Endothelial cell of umbilical vein (primary cell): Measurements from ENCODE around the gene SERPINB7. TPM values are rescaled to one million over a fixed set of nuclear protein-coding genes. Genes with fewer than 3 reads are reported as not detected.

Source experiments
- BruUV-seq: library from RNA; stranded (reverse); fragments of 400-500 nt; replicated peaks from 2 replicates; lab custom pipeline; 2021; lab: Mats Ljungman, UMichigan
- CTCF ChIA-PET: fragments of 300-600, 350-600 bp; sonication (Branson Sonifier 250); formaldehyde crosslinking; loops from one replicate; lab custom pipeline; 2021; ENCODE audit warnings: antibody characterized with exemption, inconsistent platforms; lab: Charles Lee
- POLR2A ChIA-PET: fragments of 300-600, 350-600 bp; sonication (Branson Sonifier 250); formaldehyde crosslinking; loops from one replicate; lab custom pipeline; 2021; ENCODE audit warnings: antibody characterized with exemption, inconsistent platforms; lab: Charles Lee
- DNase-seq: peaks from one replicate; pipeline ENCODE4 v3.0.0-alpha.2; 2011; ENCODE audit warnings: low read depth, low spot score
- FAIRE-seq: peaks from 2 replicates; lab custom pipeline; 2011; peaks lifted over from hg19 to GRCh38; lab: Jason Lieb, UNC
- H2AFZ ChIP-seq: 2 replicates; pipeline ENCODE4 v1.6.0; 2012; ENCODE audit warnings: low read depth, low read length, control low read depth, inconsistent platforms
- H3K27ac ChIP-seq: 2 replicates; pipeline ENCODE4 v1.5.1; 2011; ENCODE audit warnings: low read depth, mild to moderate bottlenecking, control low read depth, low read length, moderate library complexity; ENCODE audit not compliant: insufficient read depth
- H3K27me3 ChIP-seq, 2 experiments: 2 replicates each; pipeline versions ENCODE4 v1.6.0 to v1.6.1; 2011; ENCODE audit warnings: low read length in 2 of 2, mixed read lengths in 1 of 2; ENCODE audit not compliant: control insufficient read depth in 2 of 2, insufficient read depth in 2 of 2
- H3K36me3 ChIP-seq, 2 experiments: 2 replicates in 1 of 2; 3 replicates in 1 of 2; pipeline ENCODE4 v1.5.1; 2011; ENCODE audit warnings: low read length in 2 of 2, mild to moderate bottlenecking in 1 of 2, moderate library complexity in 1 of 2; ENCODE audit not compliant: control insufficient read depth in 2 of 2, insufficient read depth in 2 of 2; ENCODE audit errors: extremely low read depth in 1 of 2
- H3K4me1 ChIP-seq: 3 replicates; pipeline ENCODE4 v1.5.1; 2011; ENCODE audit warnings: mild to moderate bottlenecking, low read length; ENCODE audit not compliant: control insufficient read depth, insufficient read depth; ENCODE audit errors: extremely low read depth
- H3K4me2 ChIP-seq: 2 replicates; pipeline ENCODE4 v1.6.1; 2011; ENCODE audit warnings: low read length, control low read depth, mixed read lengths; ENCODE audit not compliant: insufficient read depth
- H3K4me3 ChIP-seq, 3 experiments: fragments of 200-600 bp in 1 of 3; sonication (generic), shearing (Covaris generic) in 1 of 3; replicated peaks in 1 of 3; 2 replicates each; pipeline ENCODE4 v1.5.1; 2011 to 2016; ENCODE audit warnings: control low read depth in 3 of 3, low read length in 3 of 3, mild to moderate bottlenecking in 2 of 3, inconsistent platforms in 1 of 3, low read depth in 1 of 3, moderate library complexity in 1 of 3; ENCODE audit not compliant: insufficient read depth in 1 of 3
- H3K79me2 ChIP-seq: 2 replicates; pipeline ENCODE4 v1.6.0; 2012; ENCODE audit warnings: low read length, inconsistent platforms; ENCODE audit not compliant: control insufficient read depth, insufficient read depth
- H3K9ac ChIP-seq: replicated peaks from 2 replicates; pipeline ENCODE3; 2011; ENCODE audit warnings: low read length, control low read depth; ENCODE audit not compliant: insufficient read depth; ENCODE audit errors: extremely low read depth
- H3K9me1 ChIP-seq: replicated peaks from 3 replicates; pipeline ENCODE4 v1.6.0; 2011; ENCODE audit warnings: mild to moderate bottlenecking, low read length; ENCODE audit not compliant: control insufficient read depth, insufficient read depth; ENCODE audit errors: extremely low read depth
- H3K9me3 ChIP-seq: replicated peaks from 2 replicates; pipeline ENCODE4 v1.5.1; 2012; ENCODE audit warnings: low read length, inconsistent platforms; ENCODE audit not compliant: control insufficient read depth, insufficient read depth
- H4K20me1 ChIP-seq: replicated peaks from 2 replicates; pipeline ENCODE3; 2011; ENCODE audit warnings: mild to moderate bottlenecking, low read length; ENCODE audit not compliant: control insufficient read depth, insufficient read depth; ENCODE audit errors: extremely low read depth
- EZH2 ChIP-seq: IDR thresholded peaks from 2 replicates; pipeline ENCODE4 v1.6.1; 2012; ENCODE audit warnings: borderline replicate concordance, low read depth, mild to moderate bottlenecking, moderate library complexity, low read length, inconsistent platforms; ENCODE audit not compliant: severe bottlenecking
- FOS ChIP-seq: IDR thresholded peaks from 2 replicates; pipeline ENCODE4 v1.6.1; 2011; ENCODE audit warnings: mild to moderate bottlenecking, low read length, moderate library complexity, borderline replicate concordance; ENCODE audit not compliant: insufficient read depth
- GATA2 ChIP-seq: IDR thresholded peaks from 2 replicates; pipeline ENCODE4 v1.7.0; 2011; ENCODE audit warnings: low read depth, mild to moderate bottlenecking, moderate library complexity, mixed read lengths, low read length; ENCODE audit not compliant: insufficient read length, insufficient read depth
- JUN ChIP-seq: IDR thresholded peaks from 2 replicates; pipeline ENCODE4 v1.6.1; 2011; ENCODE audit warnings: borderline replicate concordance, low read depth; ENCODE audit not compliant: insufficient read length, insufficient read depth
- MYC ChIP-seq: IDR thresholded peaks from one replicate; pipeline ENCODE4 v1.6.1; 2011; ENCODE audit warnings: mild to moderate bottlenecking, low read depth, low read length
- POLR2A ChIP-seq: IDR thresholded peaks from 2 replicates; pipeline ENCODE4 v1.6.1; 2012; ENCODE audit warnings: low read depth, mild to moderate bottlenecking, control low read depth, low read length
- POLR2AphosphoS5 ChIP-seq: IDR thresholded peaks from 2 replicates; pipeline ENCODE4 v1.6.1; 2012; ENCODE audit warnings: low read depth, mild to moderate bottlenecking, control low read depth, low read length, moderate library complexity; ENCODE audit not compliant: insufficient read depth
- dilution Hi-C: fragments of 300-500 bp; cut with MboI; formaldehyde crosslinking; loops from one replicate; pipeline ENCODE4 v1.15.0; 2019; ENCODE audit warnings: low sequenced_read_pairs; ENCODE audit not compliant: extremely low pct_ligation_motif_present
- intact Hi-C: fragments of 100-400 bp; cut with micrococcal nuclease; formaldehyde crosslinking; loops from one replicate; pipeline ENCODE4 v1.10.0; 2022
- polyA plus RNA-seq, 4 experiments: library from polyadenylated mRNA; depleted of rRNA in 3 of 4; stranded (reverse) in 3 of 4; unstranded in 1 of 4; fragments of >200 nt; gene quantifications; 2 replicates each; pipeline versions ENCODE4 v1.2.1 to v1.2.3, GENCODE V29; 2011 to 2012; ENCODE audit warnings: missing spikeins in 1 of 4
- total RNA-seq: library from RNA; stranded (reverse); gene quantifications from 2 replicates; pipeline ENCODE4 v1.2.3, GENCODE V29; 2021
- TF ChIP-seq, protein P1 (sequence below), 2 donors: IDR thresholded peaks; 1 replicate in 1 of 2; 2 replicates in 1 of 2; pipeline ENCODE4 v1.5.1; 2011; ENCODE audit warnings: low read length in 2 of 2, mild to moderate bottlenecking in 2 of 2, moderate library complexity in 2 of 2, control low read depth in 1 of 2, inconsistent platforms in 1 of 2, low read depth in 1 of 2; ENCODE audit not compliant: insufficient read depth in 1 of 2; ENCODE audit errors: extremely low read depth in 1 of 2
- TF ChIP-seq, protein P2 (sequence below): IDR thresholded peaks from 2 replicates; pipeline ENCODE4 v1.6.1; 2011; ENCODE audit not compliant: insufficient read depth, insufficient read length

SERPINB7 gene
- total and polyA plus RNA-seq, 2 donors (not counting 3 experiments of a cell fraction or from before 2014, with no cell fraction given) = not detected

DNA sequence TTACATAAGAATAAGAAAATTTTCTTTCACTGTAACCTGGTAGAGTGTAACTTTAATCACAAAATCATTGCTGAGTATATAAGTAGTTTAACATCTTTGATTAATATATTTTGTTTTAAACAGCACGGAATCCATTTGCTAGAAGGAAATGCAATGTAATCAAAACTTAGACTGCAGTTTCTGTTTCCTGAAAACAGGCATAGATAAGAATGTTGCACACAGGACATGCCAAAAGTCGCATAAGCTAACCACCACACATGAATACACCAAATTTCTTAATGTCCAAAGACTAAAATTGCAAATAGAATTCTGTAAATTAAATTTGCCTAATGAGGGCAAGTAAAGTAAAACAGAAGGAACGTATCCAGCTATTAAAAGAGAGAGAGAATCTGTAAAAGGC, 61.2 kb downstream of the SERPINB7 start:
- no peaks in the 10 kb centered on the region for H3K9me1 ChIP-seq
- no peak for FAIRE-seq
- intact Hi-C loops (no loop called here), dilution Hi-C loops (no loop called here)
- BruUV-seq = no TSS peak
- H3K9me3 ChIP-seq = no peaks in the 10 kb centered on the region
- CTCF ChIA-PET = no interaction called here
- no peak for DNase-seq
- no peak overlapping the region for H3K27ac ChIP-seq
- no peaks in the 10 kb centered on the region for H3K36me3 ChIP-seq
- no peaks in the 10 kb centered on the region for H4K20me1 ChIP-seq
- no peak overlapping the region for H3K4me3 ChIP-seq
- H2AFZ ChIP-seq = no peak overlapping the region
- no peak overlapping the region for H3K9ac ChIP-seq
- H3K79me2 ChIP-seq = no peaks in the 10 kb centered on the region
- POLR2A ChIA-PET = no interaction called here
- H3K4me2 ChIP-seq = no peak overlapping the region
- TF ChIP-seq FOS (no peak), POLR2A (no peak), GATA2 (no peak), POLR2AphosphoS5 (no peak)
- TF ChIP-seq, protein P1, sequence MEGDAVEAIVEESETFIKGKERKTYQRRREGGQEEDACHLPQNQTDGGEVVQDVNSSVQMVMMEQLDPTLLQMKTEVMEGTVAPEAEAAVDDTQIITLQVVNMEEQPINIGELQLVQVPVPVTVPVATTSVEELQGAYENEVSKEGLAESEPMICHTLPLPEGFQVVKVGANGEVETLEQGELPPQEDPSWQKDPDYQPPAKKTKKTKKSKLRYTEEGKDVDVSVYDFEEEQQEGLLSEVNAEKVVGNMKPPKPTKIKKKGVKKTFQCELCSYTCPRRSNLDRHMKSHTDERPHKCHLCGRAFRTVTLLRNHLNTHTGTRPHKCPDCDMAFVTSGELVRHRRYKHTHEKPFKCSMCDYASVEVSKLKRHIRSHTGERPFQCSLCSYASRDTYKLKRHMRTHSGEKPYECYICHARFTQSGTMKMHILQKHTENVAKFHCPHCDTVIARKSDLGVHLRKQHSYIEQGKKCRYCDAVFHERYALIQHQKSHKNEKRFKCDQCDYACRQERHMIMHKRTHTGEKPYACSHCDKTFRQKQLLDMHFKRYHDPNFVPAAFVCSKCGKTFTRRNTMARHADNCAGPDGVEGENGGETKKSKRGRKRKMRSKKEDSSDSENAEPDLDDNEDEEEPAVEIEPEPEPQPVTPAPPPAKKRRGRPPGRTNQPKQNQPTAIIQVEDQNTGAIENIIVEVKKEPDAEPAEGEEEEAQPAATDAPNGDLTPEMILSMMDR (IDR thresholded peaks at IDR 0.05; ENCODE audit: extremely low read depth in 1 of 2, insufficient read depth in 1 of 2, low read depth in 1 of 2, low read length in 2 of 2) = no peak
- TF ChIP-seq, protein P2, sequence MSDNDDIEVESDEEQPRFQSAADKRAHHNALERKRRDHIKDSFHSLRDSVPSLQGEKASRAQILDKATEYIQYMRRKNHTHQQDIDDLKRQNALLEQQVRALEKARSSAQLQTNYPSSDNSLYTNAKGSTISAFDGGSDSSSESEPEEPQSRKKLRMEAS = no peak
- no peaks in the 10 kb centered on the region for H3K4me1 ChIP-seq
- peaks cover 9 to 18% of the 10 kb centered on the region in 2 experiments for H3K27me3 ChIP-seq

DNA sequence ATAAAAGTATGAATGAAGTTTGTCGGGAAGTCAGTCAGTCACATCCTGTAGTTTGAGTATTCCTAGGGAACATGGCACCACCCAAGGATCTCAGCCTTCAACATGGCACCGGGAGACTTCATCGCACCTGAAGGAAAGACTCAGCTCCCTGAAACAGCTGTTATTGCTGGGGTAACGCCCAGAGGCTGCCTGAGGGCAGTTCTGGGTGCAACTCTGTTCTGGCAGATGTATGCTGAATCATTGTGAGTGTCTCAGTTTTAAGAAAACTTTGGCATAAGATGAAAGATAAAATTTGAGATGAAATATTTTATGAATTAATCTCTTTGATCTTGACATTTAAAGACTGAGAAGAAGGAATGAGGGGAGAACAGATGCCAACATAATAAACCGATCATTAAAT, 62.4 kb downstream of the SERPINB7 start:
- FAIRE-seq (no peak), DNase-seq (no peak)
- Histone ChIP-seq H3K79me2 (no peaks in the 10 kb centered on the region), H3K36me3 (no peaks in the 10 kb centered on the region), H3K4me2 (no peak overlapping the region), H3K9ac (no peak overlapping the region), H3K27ac (no peak overlapping the region), H3K27me3 (peaks cover 9 to 18% of the 10 kb centered on the region in 2 experiments), H3K9me1 (no peaks in the 10 kb centered on the region), H4K20me1 (no peaks in the 10 kb centered on the region), H3K4me3 (no peak overlapping the region), H3K4me1 (no peaks in the 10 kb centered on the region), H3K9me3 (no peaks in the 10 kb centered on the region), H2AFZ (no peak overlapping the region)
- ChIA-PET CTCF (no interaction called here), POLR2A (no interaction called here)
- dilution Hi-C loops (no loop called here), intact Hi-C loops (no loop called here)
- BruUV-seq = no TSS peak
- TF ChIP-seq FOS (no peak), GATA2 (no peak), POLR2AphosphoS5 (no peak), EZH2 (no peak), JUN (no peak), POLR2A (no peak), MYC (no peak)
- TF ChIP-seq, protein P2 = no peak
- TF ChIP-seq, protein P1 (IDR thresholded peaks at IDR 0.05; ENCODE audit: extremely low read depth in 1 of 2, insufficient read depth in 1 of 2, low read depth in 1 of 2, low read length in 2 of 2) = no peak
